GM12878 (cell line): ENCODE data around the gene OR8K5. TPM values are rescaled to one million over a fixed set of nuclear protein-coding genes. Genes with fewer than 3 reads are reported as not detected.

Source experiments
- ATAC-seq: fragments of 200-7000 bp; cut with Tn5 transposase; 3 replicates; pipeline ENCODE4 v1.9.1; 2020; ENCODE audit warnings: mild to moderate bottlenecking, moderate library complexity
- BruUV-seq: library from RNA; stranded (reverse); fragments of 400-500 nt; replicated peaks from 2 replicates; lab custom pipeline; 2021; lab: Mats Ljungman, UMichigan
- CTCF ChIA-PET: fragments of 300-600 bp; sonication (Branson Sonifier 250); formaldehyde crosslinking; extraction: SDS; loops from one replicate; lab custom pipeline; 2021; ENCODE audit warnings: inconsistent platforms; lab: Yijun Ruan, JAX
- POLR2A ChIA-PET: fragments of 350-600 bp; formaldehyde crosslinking; extraction: SDS; loops from one replicate; lab custom pipeline; 2021; ENCODE audit warnings: inconsistent platforms; lab: Charles Lee
- RAD21 ChIA-PET: fragments of 300-600 bp; sonication (Branson Sonifier 250); formaldehyde crosslinking; loops from one replicate; lab custom pipeline; 2023; ENCODE audit warnings: antibody characterized with exemption; ENCODE audit not compliant: unreplicated experiment; lab: Charles Lee
- SMC1A ChIA-PET: fragments of 300-600 bp; sonication (Branson Sonifier 250); formaldehyde crosslinking; loops from one replicate; lab custom pipeline; 2023; ENCODE audit not compliant: unreplicated experiment, uncharacterized antibody; lab: Charles Lee
- DNase-seq: peaks from one replicate; pipeline ENCODE4 v3.0.0-alpha.2; 2011; ENCODE audit warnings: low read depth, low spot score
- FAIRE-seq: peaks from 3 replicates; lab custom pipeline; 2011; peaks lifted over from hg19 to GRCh38; lab: Jason Lieb, UNC
- H2AFZ ChIP-seq: 2 replicates; pipeline ENCODE4 v1.6.0; 2011; ENCODE audit warnings: low read depth, low read length, control low read depth; ENCODE audit not compliant: control insufficient read depth
- H3K27ac ChIP-seq: 2 replicates; pipeline ENCODE4 v1.5.1; 2011; ENCODE audit warnings: control low read depth; ENCODE audit not compliant: control insufficient read depth, insufficient read depth
- H3K27me3 ChIP-seq, 2 experiments: replicated peaks in 1 of 2; 2 replicates each; pipeline versions ENCODE4 v1.6.0 to v1.6.1; 2011; ENCODE audit warnings: low read length in 1 of 2; ENCODE audit not compliant: control insufficient read depth in 2 of 2, insufficient read depth in 2 of 2
- H3K36me3 ChIP-seq, 2 experiments: 2 replicates each; pipeline ENCODE4 v1.5.1; 2011; ENCODE audit warnings: low read length in 1 of 2; ENCODE audit not compliant: control insufficient read depth in 2 of 2, insufficient read depth in 2 of 2
- H3K4me1 ChIP-seq: 2 replicates; pipeline ENCODE4 v1.6.1; 2011; ENCODE audit warnings: mild to moderate bottlenecking, low read length, moderate library complexity, mixed read lengths; ENCODE audit not compliant: control insufficient read depth, insufficient read depth
- H3K4me2 ChIP-seq: 2 replicates; pipeline ENCODE4 v1.6.0; 2011; ENCODE audit warnings: control low read depth; ENCODE audit not compliant: control insufficient read depth, insufficient read depth
- H3K4me3 ChIP-seq: fragments of 200-600 bp; sonication (generic); 2 replicates; pipeline ENCODE4 v1.5.1; 2016
- H3K79me2 ChIP-seq: 2 replicates; pipeline ENCODE4 v1.6.0; 2011; ENCODE audit warnings: low read length; ENCODE audit not compliant: control insufficient read depth, insufficient read depth
- H3K9ac ChIP-seq: 2 replicates; pipeline ENCODE4 v1.8.0; 2011; ENCODE audit warnings: low read length, control low read depth, mixed read lengths; ENCODE audit not compliant: control insufficient read depth, insufficient read depth
- H3K9me3 ChIP-seq: replicated peaks from 3 replicates; pipeline ENCODE4 v1.5.1; 2011; ENCODE audit warnings: mild to moderate bottlenecking, low read length; ENCODE audit not compliant: control insufficient read depth, insufficient read depth
- H4K20me1 ChIP-seq: 2 replicates; pipeline ENCODE4 v1.6.0; 2011; ENCODE audit not compliant: control insufficient read depth, insufficient read depth
- CBFB ChIP-seq: IDR thresholded peaks from 2 replicates; pipeline ENCODE4 v1.6.1; 2016; ENCODE audit warnings: antibody characterized with exemption, low read depth
- CEBPB ChIP-seq, 2 experiments: fragments of 150-350 bp in 1 of 2; IDR thresholded peaks; 2 replicates each; pipeline ENCODE4 v1.6.1; 2012 to 2014; ENCODE audit warnings: low read depth in 2 of 2, low read length in 2 of 2, borderline replicate concordance in 1 of 2, inconsistent platforms in 1 of 2
- ESRRA ChIP-seq: IDR thresholded peaks from 2 replicates; pipeline ENCODE4 v1.6.1; 2012; ENCODE audit warnings: mild to moderate bottlenecking, low read length, improper control_type of control experiment
- FOS ChIP-seq: IDR thresholded peaks from 3 replicates; pipeline ENCODE4 v1.6.1; 2011; ENCODE audit warnings: borderline replicate concordance; ENCODE audit not compliant: insufficient read length; ENCODE audit errors: extremely low read depth
- MTA3 ChIP-seq: IDR thresholded peaks from 2 replicates; pipeline ENCODE4 v1.6.1; 2012; ENCODE audit warnings: low read length, inconsistent platforms, borderline replicate concordance
- MYC ChIP-seq: IDR thresholded peaks from 2 replicates; pipeline ENCODE4 v1.6.1; 2011; ENCODE audit warnings: mild to moderate bottlenecking, low read length, moderate library complexity, inconsistent platforms; ENCODE audit not compliant: insufficient read depth, insufficient replicate concordance, insufficient read length, severe bottlenecking
- NR2C1 ChIP-seq: fragments of 450-650 bp; IDR thresholded peaks from 2 replicates; pipeline ENCODE4 v1.6.1; 2017; ENCODE audit warnings: antibody characterized with exemption, mild to moderate bottlenecking, moderate library complexity
- PAX5 ChIP-seq: IDR thresholded peaks from 2 replicates; pipeline ENCODE4 v1.6.1; 2011; ENCODE audit warnings: low read depth, low read length, borderline replicate concordance
- POLR2AphosphoS5 ChIP-seq: IDR thresholded peaks from 2 replicates; pipeline ENCODE4 v1.6.1; 2011; ENCODE audit warnings: mild to moderate bottlenecking, low read length, inconsistent platforms
- RAD21 ChIP-seq: IDR thresholded peaks from 2 replicates; pipeline ENCODE4 v1.6.1; 2011; ENCODE audit warnings: mild to moderate bottlenecking, low read depth, low read length, moderate library complexity; ENCODE audit not compliant: insufficient read depth
- SIN3A ChIP-seq: IDR thresholded peaks from 2 replicates; pipeline ENCODE4 v1.6.1; 2012; ENCODE audit warnings: low read depth, low read length, improper control_type of control experiment
- SP1 ChIP-seq: IDR thresholded peaks from one replicate; pipeline ENCODE4 v1.6.1; 2011; ENCODE audit warnings: low read depth, low read length
- SREBF2 ChIP-seq: IDR thresholded peaks from 2 replicates; pipeline ENCODE4 v1.6.1; 2012; ENCODE audit warnings: mild to moderate bottlenecking, low read length
- STAT3 ChIP-seq: IDR thresholded peaks from 2 replicates; pipeline ENCODE4 v1.6.1; 2011; ENCODE audit warnings: low read depth, low read length, improper control_type of control experiment
- TAF1 ChIP-seq: IDR thresholded peaks from 2 replicates; pipeline ENCODE4 v1.6.1; 2011; ENCODE audit warnings: mild to moderate bottlenecking, low read depth, low read length, borderline replicate concordance
- TCF7 ChIP-seq: IDR thresholded peaks from 2 replicates; pipeline ENCODE4 v1.6.1; 2014; ENCODE audit warnings: antibody characterized with exemption, borderline replicate concordance
- ZNF274 ChIP-seq: IDR thresholded peaks from one replicate; pipeline ENCODE4 v1.8.0; 2011; ENCODE audit not compliant: insufficient read length, insufficient read depth
- ZSCAN29 ChIP-seq: fragments of 450-650 bp; IDR thresholded peaks from 2 replicates; pipeline ENCODE4 v1.6.1; 2017; ENCODE audit warnings: mild to moderate bottlenecking, moderate library complexity
- WGBS: methylation state at CpG from one replicate; pipeline ENCODE4 v1.1.6; 2016; ENCODE audit warnings: low lambda C conversion rate; ENCODE audit not compliant: insufficient replicate concordance, insufficient coverage; ENCODE audit errors: missing lambda C conversion rate; 5-methylcytosine and 5-hydroxymethylcytosine counted together
- in situ Hi-C: fragments of 300-500 bp; cut with MboI; formaldehyde crosslinking; loops from 9 replicates; pipeline ENCODE4 v1.14.3; 2018; ENCODE audit warnings: mixed read lengths
- intact Hi-C: fragments of 100-400 bp; cut with micrococcal nuclease; formaldehyde crosslinking; loops from one replicate; pipeline ENCODE4 v1.14.2; 2022; ENCODE audit not compliant: unreplicated experiment
- polyA plus RNA-seq, 11 experiments: library from polyadenylated mRNA; depleted of rRNA in 4 of 11; unstranded in 6 of 11; stranded (reverse) in 5 of 11; fragments of >200 nt; fragmentation: Nextera tagmentation in 4 of 11; fragmentation: Illumina TruSeq in 1 of 11; extraction: Ambion mirVana in 4 of 11; extraction: Trizol in 1 of 11; gene quantifications; 1 replicate in 1 of 11; 2 replicates in 10 of 11; pipeline versions ENCODE4 v1.2.1 to v1.2.3, GENCODE V29; 2011 to 2016; ENCODE audit warnings: inconsistent platforms in 2 of 11, missing spikeins in 2 of 11, low read depth in 1 of 11
- total RNA-seq, 4 experiments: library from RNA; depleted of rRNA in 3 of 4; stranded (reverse); fragments of >200 nt in 3 of 4; fragmentation: Illumina TruSeq in 1 of 4; extraction: Trizol in 1 of 4; gene quantifications; 2 replicates each; pipeline versions ENCODE4 v1.2.1 to v1.2.3, GENCODE V29; 2013 to 2021
- TF ChIP-seq, protein P1 (sequence below): fragments of 450-650 bp; IDR thresholded peaks from 2 replicates; pipeline ENCODE4 v1.6.1; 2017; ENCODE audit warnings: low read depth, mild to moderate bottlenecking, moderate library complexity
- TF ChIP-seq, protein P2 (sequence below): fragments of 450-650 bp; IDR thresholded peaks from 2 replicates; pipeline ENCODE4 v1.6.1; 2017; ENCODE audit warnings: borderline replicate concordance

The OR8K5 gene
- total and polyA plus RNA-seq, 10 of the 15 experiments (the other 5 are each of a cell fraction or from before 2014, with no cell fraction given), result not detected

DNA sequence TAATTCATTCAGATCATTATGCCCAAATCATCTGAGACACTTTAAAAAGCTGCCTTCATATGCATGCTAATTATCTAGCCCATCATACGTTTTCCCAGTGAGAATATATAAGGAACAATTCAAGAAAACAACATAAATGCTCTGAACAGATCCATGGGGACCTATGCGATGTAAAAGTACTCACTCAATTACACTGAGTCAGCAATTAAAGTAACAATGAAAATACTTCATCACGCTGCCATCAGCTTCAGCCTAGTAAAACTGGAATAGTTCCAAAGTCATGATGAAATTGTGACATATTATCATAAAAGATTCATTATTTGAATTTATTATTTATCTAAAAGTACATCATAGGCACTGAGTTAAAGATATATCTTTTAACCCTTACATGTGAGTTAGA, 3.7 kb upstream of the OR8K5 start (continued):
- TF ChIP-seq MYC (no peak), FOS (no peak), POLR2AphosphoS5 (no peak)

DNA sequence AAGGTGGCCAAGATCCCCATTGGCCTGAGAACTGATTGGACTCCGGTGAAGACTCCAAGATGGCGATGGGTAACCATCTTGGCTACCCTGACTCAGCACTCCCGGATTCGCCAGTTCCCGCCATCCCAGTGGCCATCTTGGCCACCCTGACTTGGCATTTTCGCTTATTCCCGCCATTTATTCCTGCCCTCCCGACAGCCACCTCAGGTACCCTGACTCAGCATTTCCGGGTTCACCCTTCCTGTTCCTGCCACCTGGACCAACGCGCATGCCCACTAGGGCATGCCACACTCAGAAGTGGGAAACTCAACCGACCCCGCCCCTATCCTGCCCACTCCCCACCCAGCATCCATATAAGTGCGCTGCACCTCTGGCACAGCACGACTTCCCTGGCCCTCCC, 7.8 kb downstream of the OR8K5 start:
- H4K20me1 ChIP-seq, result no peaks in the 10 kb centered on the region
- 53% methylated on average over 11 of the region's 15 CpGs for WGBS
- H3K27ac ChIP-seq, result no peak overlapping the region
- H3K27me3 ChIP-seq, result no peaks in the 10 kb centered on the region
- ChIA-PET CTCF (no interaction called here), RAD21 (no interaction called here), SMC1A (no interaction called here), POLR2A (no interaction called here)
- intact Hi-C loops, result no loop called here
- H2AFZ ChIP-seq, result no peak overlapping the region
- FAIRE-seq (no peak), ATAC-seq (no peak), DNase-seq (no peak)
- no peaks in the 10 kb centered on the region for H3K9me3 ChIP-seq
- no peak overlapping the region for H3K4me3 ChIP-seq
- no peaks in the 10 kb centered on the region for H3K36me3 ChIP-seq
- no peak overlapping the region for H3K9ac ChIP-seq
- no TSS peak for BruUV-seq
- no peaks in the 10 kb centered on the region for H3K4me1 ChIP-seq
- in situ Hi-C loops, result no loop called here
- TF ChIP-seq STAT3 (no peak), TCF7 (no peak), ZSCAN29 (no peak), SREBF2 (no peak), TAF1 (no peak), MTA3 (no peak), ESRRA (no peak), CEBPB (IDR thresholded peaks at IDR 0.05; ENCODE audit: borderline replicate concordance in 1 of 2, low read depth in 2 of 2, low read length in 2 of 2) (no peak), CBFB (no peak), PAX5 (no peak), SIN3A (no peak), ZNF274 (no peak), SP1 (no peak), RAD21 (no peak), NR2C1 (no peak)
- TF ChIP-seq, protein P1, sequence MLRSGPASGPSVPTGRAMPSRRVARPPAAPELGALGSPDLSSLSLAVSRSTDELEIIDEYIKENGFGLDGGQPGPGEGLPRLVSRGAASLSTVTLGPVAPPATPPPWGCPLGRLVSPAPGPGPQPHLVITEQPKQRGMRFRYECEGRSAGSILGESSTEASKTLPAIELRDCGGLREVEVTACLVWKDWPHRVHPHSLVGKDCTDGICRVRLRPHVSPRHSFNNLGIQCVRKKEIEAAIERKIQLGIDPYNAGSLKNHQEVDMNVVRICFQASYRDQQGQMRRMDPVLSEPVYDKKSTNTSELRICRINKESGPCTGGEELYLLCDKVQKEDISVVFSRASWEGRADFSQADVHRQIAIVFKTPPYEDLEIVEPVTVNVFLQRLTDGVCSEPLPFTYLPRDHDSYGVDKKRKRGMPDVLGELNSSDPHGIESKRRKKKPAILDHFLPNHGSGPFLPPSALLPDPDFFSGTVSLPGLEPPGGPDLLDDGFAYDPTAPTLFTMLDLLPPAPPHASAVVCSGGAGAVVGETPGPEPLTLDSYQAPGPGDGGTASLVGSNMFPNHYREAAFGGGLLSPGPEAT, result no peak
- TF ChIP-seq, protein P2, sequence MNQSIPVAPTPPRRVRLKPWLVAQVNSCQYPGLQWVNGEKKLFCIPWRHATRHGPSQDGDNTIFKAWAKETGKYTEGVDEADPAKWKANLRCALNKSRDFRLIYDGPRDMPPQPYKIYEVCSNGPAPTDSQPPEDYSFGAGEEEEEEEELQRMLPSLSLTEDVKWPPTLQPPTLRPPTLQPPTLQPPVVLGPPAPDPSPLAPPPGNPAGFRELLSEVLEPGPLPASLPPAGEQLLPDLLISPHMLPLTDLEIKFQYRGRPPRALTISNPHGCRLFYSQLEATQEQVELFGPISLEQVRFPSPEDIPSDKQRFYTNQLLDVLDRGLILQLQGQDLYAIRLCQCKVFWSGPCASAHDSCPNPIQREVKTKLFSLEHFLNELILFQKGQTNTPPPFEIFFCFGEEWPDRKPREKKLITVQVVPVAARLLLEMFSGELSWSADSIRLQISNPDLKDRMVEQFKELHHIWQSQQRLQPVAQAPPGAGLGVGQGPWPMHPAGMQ, result no peak
- no peak overlapping the region for H3K4me2 ChIP-seq
- no peaks in the 10 kb centered on the region for H3K79me2 ChIP-seq
